Cardiac fibroblast (primary cell): ENCODE data around the gene TEX36.

ENCODE experiments used
- DNase-seq, 2 donors: peaks; one replicate each; pipeline versions ENCODE4 v3.0.0 to v3.0.0-alpha.2; 2010; ENCODE audit warnings: low read depth in 2 of 2
- H3K4me3 ChIP-seq, 2 donors: replicated peaks in 1 of 2; 1 replicate in 1 of 2; 2 replicates in 1 of 2; pipeline ENCODE4 v1.5.1; 2011; ENCODE audit warnings: low read depth in 2 of 2, low read length in 2 of 2, mild to moderate bottlenecking in 2 of 2, moderate library complexity in 1 of 2
- TF ChIP-seq, protein P1 (sequence below): IDR thresholded peaks from one replicate; pipeline ENCODE4 v1.5.1; 2011; ENCODE audit warnings: low read depth, mild to moderate bottlenecking, low read length, inconsistent platforms

TEX36 gene

DNA sequence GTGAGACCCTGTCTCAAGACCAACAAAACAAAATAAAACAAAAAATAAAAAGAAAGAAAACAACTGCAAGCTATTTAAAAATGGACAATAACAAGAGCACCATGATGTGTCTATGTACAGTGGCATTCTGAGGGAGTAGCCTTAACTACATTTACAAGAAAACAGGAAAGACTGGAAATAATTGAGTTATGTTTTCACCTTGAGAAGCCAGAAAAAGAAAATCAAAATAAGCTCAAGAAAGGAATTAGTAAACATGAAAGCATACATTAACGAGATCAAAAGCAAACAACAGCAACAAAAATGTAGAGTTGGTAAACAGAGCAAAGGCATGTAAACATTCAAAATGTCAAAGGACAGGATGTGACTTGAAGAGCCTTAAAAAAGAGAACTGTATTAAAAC, 36.7 kb downstream of the TEX36 start:
- TF ChIP-seq, protein P1, sequence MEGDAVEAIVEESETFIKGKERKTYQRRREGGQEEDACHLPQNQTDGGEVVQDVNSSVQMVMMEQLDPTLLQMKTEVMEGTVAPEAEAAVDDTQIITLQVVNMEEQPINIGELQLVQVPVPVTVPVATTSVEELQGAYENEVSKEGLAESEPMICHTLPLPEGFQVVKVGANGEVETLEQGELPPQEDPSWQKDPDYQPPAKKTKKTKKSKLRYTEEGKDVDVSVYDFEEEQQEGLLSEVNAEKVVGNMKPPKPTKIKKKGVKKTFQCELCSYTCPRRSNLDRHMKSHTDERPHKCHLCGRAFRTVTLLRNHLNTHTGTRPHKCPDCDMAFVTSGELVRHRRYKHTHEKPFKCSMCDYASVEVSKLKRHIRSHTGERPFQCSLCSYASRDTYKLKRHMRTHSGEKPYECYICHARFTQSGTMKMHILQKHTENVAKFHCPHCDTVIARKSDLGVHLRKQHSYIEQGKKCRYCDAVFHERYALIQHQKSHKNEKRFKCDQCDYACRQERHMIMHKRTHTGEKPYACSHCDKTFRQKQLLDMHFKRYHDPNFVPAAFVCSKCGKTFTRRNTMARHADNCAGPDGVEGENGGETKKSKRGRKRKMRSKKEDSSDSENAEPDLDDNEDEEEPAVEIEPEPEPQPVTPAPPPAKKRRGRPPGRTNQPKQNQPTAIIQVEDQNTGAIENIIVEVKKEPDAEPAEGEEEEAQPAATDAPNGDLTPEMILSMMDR: no peak
- no peak for DNase-seq
- no peak overlapping the region for H3K4me3 ChIP-seq

DNA sequence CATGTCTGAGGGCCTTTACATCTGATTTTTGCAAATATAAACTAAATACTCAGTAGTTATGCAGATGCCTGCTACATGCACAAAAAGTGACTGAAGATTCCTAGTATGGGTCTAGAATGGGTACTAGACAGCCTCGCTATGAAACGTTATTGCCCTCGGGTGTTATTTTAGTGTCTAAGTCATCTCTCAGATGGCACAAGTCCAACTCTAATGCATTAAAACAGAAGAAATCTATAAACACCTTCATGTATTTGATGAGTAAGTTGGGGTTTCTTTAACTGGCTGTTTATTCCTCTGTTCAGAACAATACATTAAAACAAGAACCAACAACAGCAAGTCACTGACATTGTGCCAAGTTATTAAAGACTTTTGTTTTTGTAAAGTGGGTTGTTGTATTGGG, 41.6 kb downstream of the TEX36 start:
- H3K4me3 ChIP-seq: no peak overlapping the region
- TF ChIP-seq, protein P1: no peak
- DNase-seq: no peak

DNA sequence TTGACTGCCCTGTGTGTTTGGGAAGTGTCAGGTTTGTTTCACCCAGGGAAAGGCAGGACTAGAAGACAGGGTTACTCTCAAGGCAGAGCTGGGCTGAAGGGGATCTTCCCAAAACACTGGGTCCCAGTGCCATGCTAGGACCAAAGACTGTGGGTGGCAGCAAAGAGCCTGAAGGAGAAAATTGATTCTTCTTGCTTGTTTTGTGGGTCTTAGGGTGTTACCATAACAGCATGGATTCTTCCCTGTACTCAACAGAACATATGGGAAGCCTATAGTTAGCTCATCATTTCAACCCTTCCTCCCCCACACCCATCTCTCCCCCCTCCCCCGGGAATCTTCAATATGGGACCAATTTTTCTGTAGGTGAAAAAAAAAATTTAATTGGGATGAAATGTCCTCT, 42.3 kb downstream of the TEX36 start:
- no peak for DNase-seq
- H3K4me3 ChIP-seq: no peak overlapping the region
- TF ChIP-seq, protein P1: no peak

DNA sequence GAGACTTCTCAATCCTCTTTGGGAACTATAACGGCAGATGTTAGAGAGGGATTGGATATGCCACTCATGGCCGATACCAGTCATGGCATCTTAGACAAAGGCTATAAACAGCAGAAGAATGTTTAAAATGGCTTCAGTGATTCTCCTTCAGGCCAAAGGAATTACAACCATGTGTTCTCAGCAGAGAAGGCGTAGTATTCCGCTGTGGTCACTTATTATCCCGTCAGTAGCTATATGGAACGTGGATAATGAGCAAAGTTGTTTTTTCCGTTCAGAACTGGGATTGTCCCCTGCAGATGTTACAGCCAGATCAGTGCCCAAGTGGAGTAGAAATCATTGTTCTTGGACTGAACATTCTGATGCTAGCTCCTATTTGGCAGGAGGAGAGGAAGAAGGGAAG, 43.1 kb downstream of the TEX36 start:
- DNase-seq: no peak
- TF ChIP-seq, protein P1: no peak

DNA sequence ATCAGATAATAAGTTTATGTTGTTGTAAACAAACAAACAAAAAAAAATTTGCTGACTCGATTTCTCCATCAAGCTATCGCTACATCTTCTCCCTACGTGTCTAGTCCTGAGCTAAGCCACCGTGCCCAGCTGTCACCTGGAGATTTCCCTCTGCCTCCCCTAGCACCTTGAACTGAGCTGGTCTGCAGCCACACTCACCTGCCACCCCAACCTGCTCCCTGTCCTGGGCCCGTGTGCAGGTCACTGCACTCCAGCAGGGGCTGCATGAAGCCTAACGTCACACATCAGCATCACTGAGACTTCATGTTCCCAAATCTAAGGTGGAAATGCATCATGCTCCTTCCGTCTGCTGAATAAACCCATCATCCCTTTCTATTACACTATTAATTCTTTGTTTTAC, 44.4 kb downstream of the TEX36 start:
- TF ChIP-seq, protein P1: no peak
- no peak for DNase-seq
- no peak overlapping the region for H3K4me3 ChIP-seq

More for the DNA sequence above, 43.1 kb downstream of the TEX36 start:
- no peak overlapping the region for H3K4me3 ChIP-seq

DNA sequence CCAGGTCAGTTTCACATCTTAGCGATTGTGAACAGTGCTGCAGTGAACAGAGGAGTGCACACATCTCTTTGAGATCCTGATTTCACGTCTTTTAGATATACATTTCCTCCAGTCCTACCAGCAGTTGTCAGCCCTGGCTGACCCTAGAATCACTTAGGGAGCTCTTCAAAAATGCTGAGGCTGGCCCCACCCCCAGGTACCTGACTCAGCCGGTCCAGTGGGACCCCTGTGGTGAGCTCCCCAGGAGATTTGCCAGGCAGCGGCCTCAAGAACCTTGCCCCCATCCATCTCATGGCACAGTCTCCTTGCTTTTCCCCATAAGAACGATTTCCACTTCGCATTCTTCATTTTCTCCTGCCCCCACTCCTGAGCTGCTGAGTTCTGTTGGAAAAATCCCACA, 45.5 kb downstream of the TEX36 start:
- TF ChIP-seq, protein P1: no peak
- no peak for DNase-seq
- no peak overlapping the region for H3K4me3 ChIP-seq

DNA sequence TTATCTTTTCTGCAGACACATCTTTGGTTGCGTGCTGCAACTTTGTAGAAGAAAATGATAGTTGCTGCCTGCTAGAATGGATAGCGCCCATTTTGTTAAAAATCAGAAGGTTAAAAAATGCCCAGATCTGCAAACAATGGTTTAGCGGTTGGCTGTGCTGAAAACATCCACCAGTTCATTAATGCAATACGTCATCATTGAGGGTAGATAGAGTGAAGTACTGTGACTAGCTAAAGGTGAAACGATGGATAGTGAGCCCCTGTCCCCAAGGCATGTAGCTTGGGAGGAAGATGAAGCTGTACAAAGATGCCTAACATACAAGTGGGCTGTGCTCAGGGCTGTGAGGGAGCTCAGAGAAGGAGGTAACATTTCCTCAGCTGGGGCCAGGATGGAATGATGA, 48.4 kb downstream of the TEX36 start:
- no peak overlapping the region for H3K4me3 ChIP-seq
- TF ChIP-seq, protein P1: no peak
- DNase-seq: no peak
